Cerebellar nuclear complex (tissue), 1 donor: Measurements from ENCODE around the gene EMILIN2.
"Not testable (repeated sequence)": the region's sequence is repeated elsewhere in the genome, so short reads cannot be mapped to it uniquely, and the experiment has no call there.

ENCODE experiments used
- DNase-seq, 2 experiments: peaks; one replicate each; lab custom pipeline; 2025; lab: John Stamatoyannopoulos, UW

The EMILIN2 gene

DNA sequence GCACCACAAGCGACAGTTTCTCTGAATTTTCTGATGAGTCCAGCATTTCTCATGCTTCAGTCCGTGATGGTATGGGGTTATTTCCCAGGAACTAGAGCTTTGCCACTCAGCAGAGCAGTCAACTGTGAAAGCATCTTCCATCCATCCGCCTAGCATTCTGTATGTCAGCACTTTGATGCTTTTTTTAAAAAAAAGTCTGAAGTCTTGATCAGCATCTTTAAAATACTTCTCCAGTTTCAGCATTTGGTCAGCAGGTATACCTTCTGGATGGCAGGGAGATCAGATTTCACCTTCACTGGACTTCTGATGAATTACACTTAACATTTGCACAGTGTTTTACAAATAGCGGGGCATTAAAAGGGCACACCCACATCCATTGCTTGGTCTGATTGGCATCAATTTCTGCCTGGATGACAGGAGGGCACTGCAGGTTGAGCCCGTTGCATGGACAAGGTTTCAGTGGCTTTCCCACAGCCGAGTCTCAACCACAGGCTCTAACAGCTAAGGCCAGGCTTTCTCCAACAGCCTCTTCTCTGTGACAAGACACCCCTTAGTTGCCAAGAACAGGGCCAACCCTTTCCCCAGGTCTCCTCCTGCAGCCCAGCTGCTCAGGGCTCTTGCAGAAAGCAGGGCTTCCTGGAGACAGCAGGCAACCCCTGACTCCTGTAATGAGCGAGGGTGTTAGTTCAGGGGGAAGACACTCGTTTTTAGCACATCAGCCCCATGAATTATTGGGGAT, 54.0 kb downstream of the EMILIN2 start:
- no peak for DNase-seq

DNA sequence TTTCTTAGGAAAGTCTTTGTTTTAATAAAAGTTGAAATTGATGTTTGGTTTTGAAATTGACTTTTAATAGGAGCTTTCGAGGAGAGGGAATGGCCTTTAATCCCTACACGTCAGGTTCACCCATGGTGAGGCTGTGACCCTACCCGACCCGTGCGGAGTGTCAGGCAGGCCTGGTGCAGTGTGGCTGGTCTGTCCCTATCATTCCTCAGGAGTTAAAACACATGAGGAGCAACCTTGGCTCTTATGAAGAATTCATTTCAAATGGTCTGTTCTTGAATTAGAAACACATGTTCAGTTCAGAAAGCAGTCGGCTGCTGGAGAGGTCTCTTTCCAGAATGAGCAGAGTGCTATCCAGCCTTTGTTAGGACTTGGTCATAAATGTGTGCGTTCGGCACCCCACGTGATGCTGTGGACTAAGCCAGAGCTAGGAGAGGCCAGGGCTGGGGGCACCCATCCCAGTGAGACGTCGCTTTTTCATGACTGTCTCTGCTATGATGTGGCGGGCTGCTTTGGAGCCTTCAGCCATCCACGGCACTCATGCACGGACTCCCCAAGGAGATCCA, 54.7 kb downstream of the EMILIN2 start:
- DNase-seq = no peak

DNA sequence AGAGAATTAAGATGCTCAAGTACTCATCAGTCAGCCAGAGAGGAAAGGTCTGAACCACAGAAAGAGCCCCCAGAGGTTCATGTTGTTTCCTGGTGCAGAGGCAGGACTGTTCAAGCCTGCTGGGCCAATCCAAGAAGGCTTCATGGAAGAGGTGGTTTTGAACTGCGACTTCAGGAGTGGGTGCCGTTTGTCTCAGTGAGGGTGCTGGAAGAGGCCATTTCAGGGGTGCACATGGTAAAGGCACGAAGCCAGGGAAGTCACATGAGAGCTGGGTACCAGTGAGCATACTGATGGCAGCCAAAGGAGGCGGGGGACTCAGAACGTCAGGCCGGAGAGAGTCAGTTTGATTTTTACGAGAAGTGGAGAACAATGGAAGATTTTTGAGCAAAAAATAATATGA, 55.5 kb downstream of the EMILIN2 start:
- DNase-seq = no peak

DNA sequence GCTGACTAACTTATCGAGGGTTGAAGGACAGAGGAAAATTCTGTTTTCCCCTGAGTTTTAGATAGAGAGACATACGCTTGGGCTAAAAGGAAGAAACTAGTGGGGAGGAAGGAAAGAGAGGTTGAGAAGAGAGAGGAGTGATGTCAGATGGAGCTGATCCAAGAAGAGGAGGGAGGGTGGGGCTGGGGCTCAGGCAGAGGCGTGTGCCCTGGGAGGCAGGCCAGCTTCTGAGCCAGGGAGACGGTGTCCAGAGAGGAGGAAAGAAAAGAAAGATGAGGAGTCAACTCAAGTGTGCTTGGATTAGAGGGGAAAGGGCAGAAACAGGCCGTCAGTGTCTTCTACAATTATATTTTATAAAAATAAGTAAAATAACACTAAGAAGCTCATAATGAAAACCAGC, 56.2 kb downstream of the EMILIN2 start:
- DNase-seq = no peak

DNA sequence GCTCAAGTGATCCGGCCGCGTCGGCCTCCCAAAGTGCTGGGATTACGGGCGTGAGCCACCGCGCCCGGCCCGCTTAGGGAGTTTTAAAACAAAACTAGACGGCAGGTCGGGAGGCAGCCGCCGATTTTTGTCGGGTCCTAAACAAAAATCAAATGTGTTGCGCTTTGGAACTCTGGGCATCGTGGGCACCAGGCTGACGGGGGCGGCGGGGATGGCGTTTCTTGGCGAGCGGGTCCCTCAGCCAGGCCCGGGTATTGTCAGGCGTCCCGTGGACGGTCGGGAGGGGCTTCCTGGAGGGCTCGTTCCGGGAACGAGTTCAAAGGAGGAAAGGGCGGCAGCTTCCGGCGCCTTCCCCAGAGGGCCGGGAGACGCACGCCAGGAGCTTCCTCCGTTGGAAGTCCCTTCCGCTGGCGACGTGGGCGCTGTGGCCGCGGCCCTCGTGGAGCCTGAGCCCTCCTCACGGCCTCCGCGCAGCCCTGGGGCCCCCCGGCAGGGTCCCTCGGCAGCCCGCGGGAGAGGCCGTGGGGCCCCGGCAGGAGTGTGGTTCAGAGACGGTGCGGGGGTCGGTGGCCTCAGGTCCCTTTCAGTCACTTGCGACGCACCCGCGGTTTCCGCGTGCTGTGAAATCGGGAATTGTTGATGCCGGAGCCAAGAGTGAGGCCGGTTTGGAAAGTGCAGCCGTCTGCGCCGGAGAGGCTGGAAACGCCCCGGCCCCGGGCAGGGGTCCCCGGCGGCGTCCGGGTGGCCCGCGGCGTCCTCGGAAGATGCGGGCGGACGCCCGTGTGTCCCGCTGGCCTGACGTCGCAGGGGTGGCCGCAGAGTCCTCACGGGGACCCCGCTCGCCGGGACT, 59.3 kb downstream of the EMILIN2 start:
- DNase-seq = no peak

DNA sequence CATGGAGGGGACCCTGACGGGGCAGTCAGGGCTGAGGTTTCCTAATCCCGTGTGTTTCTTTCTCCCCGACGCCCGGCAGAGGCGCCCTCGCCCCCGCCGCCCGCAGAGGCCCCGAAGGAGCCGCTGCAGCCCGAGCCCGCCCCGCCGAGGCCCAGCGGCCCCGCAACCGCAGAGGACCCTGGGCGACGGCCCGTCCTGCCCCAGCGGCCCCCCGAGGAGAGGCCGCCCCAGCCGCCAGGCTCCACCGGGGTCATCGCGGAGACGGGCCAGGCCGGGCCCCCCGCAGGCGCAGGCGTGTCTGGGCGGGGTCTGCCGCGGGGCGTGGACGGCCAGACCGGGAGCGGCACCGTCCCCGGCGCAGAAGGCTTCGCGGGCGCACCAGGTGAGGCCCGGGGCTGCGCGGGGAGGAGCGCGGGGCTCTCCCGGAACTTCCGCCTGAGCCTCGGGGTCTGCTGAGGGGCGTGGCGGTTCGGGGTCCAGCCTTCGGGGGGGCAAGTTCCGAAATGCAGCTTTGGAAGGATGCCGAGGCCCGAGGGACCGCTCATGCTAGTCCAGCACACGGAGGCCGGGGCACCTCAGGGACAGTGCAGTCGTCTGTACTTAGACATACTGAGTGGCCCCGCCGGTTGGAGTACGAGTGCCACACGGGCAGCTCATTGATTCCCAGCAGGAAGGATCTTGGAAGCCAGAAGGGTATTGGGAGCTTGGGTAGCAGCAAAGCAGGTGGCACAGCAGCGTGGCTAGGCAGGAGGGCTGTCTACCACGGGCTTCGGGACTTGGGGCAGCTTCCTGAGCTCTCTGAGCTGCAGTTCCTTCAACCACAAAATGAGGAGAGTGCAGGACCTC, 60.1 kb downstream of the EMILIN2 start:
- no peak for DNase-seq

DNA sequence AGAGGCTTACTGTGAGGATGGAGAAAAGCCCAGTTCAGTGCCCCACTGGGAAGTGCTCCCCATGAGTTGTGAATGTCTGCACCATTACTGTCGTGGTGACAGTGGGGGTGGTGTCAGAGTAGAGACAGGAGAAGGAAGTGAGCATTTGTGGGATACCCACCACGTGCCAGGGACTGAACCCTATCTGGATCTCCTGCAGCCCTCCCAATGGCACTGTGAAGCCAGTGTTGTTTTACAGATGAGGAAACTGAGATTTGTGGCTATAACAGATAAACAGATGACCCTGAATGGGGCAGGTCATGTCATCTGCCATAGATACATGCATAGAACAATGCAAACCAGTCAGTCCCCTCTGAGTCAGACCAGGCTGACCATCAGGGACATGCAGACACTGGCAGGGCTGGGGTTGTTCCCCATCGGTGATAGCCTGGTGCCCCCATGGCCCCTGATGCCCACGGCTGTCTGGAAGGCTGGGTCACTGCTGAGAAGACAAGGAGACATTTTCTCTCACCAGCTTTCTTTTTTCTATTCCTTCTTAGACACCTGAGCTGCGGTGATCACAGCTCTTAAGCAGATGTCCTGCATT, 60.8 kb downstream of the EMILIN2 start:
- no peak for DNase-seq

DNA sequence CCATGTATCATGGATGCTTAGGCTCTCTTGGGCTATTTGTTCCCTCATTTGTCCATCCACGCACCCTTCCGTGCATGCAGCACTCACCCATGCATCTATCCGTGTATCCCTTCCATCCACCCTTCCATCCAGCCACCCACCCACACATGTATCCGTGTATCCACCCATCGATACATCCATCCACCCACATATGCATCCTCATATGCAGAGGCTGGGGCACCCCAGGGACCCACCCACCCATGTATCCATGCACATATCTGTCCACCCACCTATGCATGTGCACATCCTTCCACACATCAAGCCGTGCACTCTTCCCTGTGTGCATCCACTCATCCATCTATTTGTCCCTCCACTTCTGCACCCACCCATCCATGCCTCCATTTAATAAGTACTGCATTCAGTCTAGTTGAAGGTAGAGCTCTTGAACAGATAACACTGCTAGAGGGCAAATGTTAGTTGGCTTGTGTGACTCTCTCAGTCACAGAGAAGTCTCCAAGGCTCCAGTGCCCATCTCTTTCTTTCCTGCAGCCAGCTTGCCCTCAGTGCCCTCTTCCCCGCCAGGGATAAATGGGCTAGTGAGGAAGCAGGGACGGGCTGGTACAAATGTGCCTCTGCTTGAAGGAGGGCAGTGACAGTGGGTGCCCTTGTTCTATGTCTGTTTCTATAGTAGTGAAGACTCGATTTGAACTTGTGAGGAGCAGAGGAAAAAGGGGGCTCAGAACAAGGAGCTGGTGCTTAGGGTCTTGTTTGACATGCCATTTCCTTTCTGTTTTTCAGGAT, 61.5 kb downstream of the EMILIN2 start:
- no peak for DNase-seq

DNA sequence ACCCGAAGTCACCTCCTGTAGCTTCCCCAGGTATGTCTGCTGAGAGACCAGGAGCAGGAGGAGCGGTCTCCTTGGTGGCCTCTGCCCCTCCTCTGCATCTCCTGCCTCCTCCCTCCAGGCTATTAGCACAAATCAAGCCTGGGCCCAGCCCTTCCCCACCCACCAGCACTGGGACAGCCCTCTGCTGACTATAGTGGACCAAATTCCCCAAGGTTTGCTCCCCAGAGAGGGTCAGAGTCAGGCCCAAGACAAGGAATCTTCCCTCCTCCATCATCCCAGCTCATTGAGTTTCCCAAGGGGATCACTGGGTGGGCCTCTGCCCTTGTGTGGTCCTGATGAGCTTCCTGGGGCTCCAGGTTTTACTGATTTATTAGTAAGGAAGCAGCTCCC, 62.1 kb downstream of the EMILIN2 start:
- no peak for DNase-seq

DNA sequence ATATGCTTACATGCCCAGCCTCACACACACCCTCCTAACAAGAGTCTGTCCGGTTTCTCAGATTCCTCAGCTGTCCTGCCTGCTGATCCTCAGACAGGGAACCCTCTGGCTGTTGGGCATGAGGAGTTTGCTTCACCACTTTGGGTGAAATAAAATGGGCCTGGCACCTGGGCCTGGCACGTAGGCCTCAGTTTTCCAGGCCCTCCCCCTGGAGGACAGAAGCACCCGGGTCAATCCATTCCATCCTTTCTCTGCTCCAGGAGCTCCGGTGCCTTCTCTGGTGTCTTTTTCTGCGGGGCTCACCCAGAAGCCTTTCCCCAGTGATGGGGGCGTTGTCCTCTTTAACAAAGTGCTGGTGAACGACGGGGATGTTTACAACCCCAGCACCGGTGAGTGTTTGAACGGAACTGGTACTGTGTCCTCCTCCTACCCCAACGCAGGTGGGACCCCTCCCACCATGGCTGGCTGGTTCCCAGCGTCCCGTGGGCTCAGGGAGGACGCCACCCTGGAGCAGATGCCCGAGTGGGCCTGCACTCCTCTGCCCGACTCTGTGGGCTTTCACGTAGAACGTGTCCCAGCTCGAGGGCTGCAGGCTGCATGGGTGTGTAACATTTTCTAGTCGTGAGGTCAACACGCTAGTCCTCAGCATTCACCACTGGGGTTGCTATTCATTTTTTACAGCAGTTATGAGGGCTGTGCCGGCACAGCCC, 62.8 kb downstream of the EMILIN2 start:
- no peak for DNase-seq

DNA sequence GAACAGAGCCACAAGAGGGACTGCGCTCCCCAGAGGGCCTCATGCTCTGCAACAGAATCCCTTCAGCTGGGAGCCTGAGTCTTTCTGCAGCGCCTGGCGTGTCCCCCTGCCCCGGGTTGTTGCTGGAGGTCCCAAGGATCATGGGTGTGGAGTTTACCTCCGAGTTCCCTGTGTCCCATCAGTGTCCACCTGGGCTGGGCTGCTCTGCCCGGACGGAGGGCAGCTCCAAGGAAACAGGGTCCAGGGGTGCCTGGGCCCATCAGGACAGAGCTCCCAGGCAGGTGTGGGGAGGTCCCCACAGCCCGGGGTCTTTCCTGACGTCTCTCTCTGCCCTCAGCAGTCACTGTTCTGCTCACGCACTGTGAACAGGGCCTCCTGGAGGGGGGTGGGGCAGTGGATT, 63.5 kb downstream of the EMILIN2 start:
- DNase-seq = no peak

DNA sequence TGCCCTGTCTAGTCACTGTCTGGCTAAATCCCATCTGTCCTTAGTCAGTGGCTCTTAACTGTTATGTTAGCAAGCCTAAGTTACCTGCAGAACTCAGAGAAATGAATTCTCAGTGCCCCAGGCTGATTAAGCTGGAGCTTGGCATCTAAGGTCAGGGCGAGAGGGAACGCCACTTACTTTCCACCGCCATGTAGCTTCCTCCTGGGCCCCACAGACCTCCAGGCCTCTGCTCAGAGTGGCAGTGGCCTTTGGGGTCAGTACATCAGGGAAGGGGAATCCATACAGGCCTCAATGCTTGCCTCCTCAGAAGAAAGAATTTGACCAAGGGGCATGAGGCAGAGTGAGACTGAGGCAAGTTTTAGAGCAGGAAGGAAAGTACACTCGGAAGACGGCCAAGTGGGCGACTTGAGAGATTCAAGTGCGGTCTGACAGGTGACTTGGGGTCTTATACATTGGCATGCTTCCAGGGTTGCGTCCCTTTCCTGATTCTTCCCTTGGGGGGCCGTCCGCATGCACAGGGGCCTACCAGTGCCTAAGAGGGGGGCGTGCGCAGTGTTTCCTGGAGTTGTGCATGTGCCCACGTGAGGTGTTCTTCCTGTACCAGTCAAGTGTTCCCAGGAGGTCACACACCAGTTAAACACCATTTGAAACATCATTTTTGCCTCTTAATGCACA, 64.1 kb downstream of the EMILIN2 start:
- no peak for DNase-seq

DNA sequence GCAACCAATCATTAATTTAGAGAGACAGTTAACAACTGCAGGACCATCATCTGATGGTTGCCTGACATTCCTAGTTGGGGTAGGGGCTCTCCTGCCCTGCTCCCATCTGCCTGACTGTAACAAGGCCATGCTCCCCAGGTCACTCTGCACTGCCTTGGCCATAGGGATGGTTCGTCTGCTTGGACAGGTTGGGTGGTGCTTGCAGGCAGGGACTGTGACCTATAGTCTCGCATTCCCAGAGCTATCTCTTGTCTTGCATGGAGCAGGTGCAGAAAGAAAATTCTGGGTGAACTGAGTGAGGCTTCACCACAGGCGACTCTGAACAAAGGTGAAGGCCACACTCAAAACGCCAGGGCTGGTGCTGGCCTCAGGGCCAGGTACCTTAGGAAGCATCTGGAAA, 64.7 kb downstream of the EMILIN2 start:
- no peak for DNase-seq

DNA sequence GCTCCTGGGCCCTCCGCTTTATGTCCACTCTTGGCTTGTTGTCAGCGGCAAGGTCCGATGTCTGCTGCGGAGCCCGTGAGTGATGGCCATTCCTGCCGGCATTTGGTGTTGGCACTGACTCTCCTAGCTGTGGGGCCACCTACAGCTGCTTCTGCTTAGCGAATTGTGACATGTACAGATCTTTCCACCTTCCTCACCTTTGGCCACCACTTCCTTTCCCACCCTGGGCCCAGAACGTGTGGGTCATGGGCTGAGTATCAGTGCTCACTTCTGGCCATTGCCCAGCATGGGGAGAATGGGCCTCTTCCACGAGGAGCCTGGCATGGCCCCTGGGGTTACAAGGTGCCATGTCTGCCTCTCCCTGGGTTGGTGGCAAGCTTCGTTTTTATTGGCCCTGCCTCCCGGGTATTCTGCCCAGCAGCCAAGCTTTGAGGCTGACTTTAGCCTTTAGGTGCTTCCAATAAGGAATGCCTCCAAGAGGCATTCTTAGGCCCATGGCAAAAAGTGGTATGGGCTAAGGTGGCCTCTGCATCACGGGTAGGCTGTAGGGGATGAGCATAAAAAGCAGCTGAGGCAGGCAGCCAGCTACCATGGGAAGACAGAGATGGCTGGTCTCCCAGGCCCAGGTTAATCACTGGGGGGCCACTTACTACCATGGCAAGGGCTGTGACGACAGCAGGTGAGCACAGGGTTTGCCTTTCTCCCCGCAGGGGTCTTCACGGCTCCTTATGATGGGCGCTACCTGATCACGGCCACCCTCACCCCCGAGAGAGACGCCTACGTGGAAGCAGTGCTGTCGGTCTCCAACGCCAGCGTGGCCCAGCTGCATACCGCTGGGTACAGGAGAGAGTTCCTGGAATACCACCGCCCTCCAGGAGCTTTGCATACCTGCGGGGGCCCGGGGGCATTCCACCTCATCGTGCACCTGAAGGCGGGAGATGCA, 65.8 kb downstream of the EMILIN2 start:
- DNase-seq = no peak

DNA sequence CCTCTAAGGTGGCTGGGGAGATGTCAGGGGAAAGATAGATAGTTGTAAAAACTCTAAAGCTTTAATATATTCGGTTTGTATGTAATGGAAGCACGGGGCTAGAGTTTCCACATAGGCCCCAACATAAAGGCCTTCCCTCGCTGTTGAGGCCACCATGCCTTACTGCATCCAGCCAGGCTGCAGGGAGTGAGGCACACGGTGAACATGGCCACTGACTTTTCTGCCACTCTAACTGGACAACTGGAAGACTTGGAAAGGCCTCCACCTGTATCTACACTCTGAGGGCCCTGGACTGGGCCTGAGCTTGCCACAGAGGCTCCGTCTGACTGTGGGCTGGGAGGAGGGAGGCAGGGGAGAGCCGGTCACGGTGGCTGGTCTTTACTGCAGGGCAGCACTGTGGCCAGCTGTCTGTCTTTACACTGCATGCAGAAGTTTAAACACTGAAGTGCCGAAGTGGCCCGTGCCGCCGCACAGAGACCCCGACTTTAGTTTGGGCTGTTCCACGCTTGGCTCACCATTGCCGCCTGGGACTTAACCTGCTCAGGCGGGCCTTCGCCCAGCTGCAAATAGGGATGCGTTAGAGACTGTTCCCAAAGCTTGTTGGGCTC, 66.7 kb downstream of the EMILIN2 start:
- DNase-seq = no peak

DNA sequence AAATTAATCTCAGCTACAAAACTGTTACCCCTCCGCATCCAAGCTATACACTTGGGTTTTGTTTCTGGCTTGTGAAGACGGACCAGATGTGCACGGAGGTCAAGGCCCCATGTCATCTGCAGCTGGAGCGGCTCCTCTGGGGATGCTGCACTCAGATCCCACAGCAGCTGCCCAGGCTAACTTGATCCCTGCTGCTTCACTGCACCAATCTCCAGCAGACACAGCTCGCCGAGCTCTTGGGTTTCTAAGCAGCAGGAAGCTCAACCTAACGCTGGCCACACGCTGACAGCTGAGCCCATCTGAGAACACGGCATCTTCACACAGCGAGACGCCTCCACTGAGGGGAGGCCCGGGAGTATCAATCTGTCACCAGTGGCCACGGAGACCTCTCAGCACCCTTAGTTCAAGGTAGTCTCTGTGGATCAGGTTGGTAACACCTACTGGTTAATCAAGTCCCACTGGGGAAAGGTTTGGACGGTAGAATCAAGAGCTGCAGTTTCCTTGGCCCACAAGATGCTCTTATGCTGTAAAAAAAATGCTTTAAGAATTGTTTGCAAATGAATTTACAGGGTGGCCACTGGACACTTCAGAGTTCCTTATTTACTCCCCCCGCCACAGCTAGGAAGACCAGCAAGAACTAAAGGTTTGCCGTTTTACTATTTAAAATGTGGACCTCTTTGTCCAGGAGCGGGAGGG, 67.5 kb downstream of the EMILIN2 start:
- DNase-seq = no peak

DNA sequence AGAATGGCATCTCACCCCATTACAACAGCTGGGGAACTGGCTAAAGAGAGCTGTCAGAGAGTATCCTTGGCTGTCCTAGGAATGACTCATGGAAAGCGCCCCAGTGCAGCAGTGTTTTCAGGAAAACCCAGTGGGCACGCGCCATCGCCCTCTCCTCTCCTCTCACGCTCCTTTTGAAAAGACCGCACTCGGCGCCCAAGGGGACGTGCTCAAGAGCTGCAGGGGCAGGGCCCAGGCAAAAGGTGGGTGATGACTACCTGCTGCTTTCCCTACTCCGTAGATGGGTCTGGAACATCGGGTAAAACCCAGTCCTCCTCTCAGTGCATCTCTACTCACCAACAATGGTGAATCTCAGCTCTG, 68.1 kb downstream of the EMILIN2 start:
- DNase-seq = no peak

DNA sequence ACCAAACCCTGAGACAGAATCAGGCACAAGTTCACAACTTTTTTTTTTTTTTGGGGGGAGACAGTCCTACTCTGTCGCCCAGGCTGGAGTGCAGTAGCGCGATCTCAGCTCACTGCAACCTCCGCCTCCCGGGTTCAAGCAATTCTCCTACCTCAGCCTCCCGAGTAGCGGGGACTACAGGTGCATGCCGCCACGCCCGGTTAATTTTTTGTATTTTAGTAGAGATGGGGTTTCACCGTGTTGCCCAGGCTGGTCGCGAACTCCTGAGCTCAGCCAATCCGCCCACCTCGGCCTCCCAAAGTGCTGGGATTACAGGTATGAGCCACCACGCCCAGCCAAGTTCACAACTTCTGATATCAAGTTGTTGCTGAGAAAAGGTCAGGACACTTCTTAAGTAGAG, 68.7 kb downstream of the EMILIN2 start:
- DNase-seq = not testable (repeated sequence)
